ENCODE data around the gene EXOC3L1. TPM values are rescaled to one million over a fixed set of nuclear protein-coding genes. Genes with fewer than 3 reads are reported as not detected.

Gene EXOC3L1, protein sequence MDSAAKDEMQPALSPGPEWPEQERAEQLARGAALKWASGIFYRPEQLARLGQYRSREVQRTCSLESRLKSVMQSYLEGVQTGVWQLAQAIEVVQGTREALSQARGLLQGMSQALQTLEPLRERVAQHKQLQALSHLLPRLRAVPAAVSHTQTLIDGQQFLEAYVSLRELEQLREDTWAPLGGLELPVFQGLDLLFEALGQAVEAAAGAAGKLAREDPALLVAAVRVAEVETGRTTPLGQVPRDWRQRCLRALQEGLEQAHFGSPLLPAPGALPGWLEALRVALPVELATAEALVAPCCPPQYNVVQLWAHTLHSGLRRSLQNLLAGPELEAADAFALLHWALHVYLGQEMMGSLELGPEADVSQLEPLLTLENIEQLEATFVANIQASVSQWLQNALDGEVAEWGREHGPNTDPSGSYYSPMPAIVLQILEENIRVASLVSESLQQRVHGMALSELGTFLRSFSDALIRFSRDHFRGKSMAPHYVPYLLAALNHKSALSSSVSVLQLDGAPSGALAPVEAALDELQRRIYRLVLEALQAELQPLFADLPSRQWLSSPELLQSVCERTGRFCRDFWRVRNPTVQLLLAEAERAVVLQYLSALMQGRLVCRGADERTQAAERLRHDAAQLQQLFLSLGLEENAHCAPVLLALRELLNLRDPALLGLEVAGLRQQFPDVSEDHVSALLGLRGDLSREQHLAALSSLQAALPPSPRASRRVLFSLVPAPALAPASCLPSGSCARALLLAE
- 0.03 to 0.20 TPM (median 0.16 TPM) in 4 of 5 replicates, not detected in the other for total RNA-seq (2022; extraction: Qiagen RNA extraction)

DNA sequence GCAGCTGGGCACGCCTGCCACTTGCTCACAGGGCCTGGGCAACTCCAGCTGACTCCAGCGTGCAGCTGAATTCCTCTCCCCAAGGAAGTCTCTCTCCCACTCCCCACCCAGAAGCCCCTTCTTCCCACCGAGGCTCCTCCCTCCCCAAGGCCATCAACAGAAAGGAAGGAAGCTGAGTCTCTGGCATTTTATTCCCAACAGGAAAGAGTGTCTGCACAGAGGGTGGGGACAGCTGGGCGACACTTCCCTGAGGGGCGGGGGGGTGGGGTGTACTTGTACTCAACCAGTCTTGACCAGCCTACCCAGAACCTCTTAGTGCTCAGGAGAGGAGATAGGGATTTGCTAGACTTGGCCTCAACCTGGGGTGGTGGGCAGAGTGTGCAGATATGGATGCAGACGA is at the start of gene EXOC3L1:
TSS of gene EXOC3L1 (minus strand) at position 96 of the 400 bp plus-strand sequence. CDS start 460 bp downstream, outside the sequence.

DNA sequence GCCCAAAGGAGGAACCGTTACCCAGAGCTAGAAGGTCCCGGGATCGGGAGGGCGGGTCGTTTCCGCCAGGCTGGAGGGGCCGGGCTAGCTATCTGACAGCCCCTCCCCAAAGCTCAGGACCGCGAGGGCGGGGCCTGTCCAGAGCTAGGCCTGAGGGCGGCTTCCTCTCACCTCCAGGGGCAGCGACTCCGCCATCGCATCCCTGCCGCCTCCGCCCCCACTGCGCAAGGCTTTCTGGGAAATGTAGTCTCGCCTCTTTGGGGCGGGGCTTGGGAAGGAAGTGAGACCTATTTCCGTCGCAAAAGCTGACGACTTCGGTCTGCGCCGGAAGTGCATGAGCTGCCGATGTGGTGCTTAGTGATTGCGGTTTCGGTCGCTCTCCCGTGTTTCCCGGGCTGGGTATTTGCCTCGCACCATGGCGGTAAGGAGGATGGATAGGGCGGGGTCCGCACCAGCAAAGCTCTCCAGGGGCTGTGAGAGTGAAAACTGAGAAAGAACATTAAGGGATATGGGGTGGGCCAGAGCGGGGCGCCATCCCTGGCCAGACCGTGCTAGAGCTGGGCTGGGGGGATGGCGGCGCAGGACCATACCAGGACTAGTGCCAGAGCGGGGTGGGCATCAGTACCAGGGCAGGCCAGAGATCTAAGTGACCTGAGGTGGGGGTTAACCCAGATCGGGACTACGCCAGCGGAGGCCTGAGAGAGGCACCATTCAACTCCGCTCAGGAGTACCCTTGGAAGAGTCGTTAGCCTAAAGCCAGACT is 37.0 kb upstream of the EXOC3L1 start, which contains the start of gene TMEM208:
TSS of gene TMEM208 (plus strand) at position 327 of the 763 bp plus-strand sequence. CDS start at position 416, 89 bp downstream.

DNA sequence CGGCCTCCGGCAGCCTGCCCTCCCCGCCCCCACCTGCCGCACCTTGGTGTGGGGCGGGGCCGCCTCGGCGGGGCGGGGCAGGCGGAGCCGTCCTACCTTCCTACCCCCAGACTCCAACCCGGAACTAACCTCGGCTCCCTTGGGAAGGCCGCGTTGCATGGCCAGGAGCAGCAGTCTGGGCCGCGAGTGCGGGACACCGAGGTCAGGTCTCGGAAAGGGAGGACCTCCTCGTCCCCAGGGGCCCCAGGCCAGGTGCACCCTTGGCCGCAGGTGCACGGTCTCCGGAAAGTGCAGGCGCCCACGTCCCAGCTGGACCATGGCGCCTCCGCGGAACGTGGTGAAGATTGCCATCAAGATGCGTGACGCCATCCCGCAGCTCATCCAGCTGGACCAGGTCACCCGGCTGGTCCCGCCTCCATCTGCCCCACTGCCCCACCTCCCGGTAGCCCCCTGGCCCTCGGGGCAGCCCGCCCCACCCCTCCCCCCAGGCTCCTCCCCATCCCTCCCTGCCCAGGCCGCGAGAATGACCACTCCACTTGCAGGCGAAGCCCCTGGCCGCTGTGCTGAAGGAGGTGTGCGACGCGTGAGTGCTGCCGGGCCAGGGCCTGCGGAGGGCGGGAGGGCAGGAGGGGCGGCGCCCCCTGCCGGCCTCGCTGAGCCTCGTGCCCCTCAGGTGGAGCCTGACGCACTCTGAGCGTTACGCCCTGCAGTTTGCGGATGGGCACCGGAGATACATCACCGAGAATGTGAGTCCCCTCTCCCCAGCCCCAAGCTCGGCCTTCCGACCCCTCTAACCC is 9.3 kb upstream of the EXOC3L1 start, which contains the start of gene ELMO3:
TSS of gene ELMO3 (plus strand) at position 121 of the 797 bp plus-strand sequence. CDS start at position 317, 196 bp downstream.

DNA sequence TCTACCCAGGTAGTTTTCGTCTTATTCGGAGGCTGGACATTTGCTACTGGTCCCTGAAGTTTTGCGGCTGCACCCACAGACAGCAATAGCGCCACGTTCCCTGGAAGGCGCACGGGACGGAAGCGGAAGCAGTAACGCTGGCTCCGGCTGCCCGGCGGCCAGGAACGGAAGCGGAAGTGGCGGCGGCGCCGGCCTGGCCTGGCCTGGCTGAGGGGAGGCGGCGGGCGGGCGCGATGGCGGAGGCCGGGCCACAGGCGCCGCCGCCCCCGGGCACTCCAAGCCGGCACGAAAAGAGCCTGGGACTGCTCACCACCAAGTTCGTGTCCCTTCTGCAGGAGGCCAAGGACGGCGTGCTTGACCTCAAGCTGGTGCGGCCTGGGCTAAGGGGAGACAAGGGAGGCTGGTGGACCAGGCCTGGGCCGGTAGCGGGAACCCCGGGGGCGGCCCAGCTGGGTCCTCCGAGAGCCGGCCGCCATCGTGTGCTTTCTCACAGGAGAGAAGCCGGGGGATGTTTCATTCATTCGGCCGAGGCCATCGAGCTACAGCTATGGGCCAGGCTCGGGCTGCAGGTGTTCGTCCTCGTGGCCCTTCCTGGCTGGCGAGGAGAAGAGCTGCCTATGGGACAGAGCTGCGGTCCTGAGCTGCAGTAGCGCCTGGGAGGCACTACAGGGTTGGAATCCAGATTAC is 2.2 kb upstream of the EXOC3L1 start, which contains the start of gene E2F4:
TSS of gene E2F4 (plus strand) at position 161 of the 687 bp plus-strand sequence. CDS start at position 234, 73 bp downstream.

DNA sequence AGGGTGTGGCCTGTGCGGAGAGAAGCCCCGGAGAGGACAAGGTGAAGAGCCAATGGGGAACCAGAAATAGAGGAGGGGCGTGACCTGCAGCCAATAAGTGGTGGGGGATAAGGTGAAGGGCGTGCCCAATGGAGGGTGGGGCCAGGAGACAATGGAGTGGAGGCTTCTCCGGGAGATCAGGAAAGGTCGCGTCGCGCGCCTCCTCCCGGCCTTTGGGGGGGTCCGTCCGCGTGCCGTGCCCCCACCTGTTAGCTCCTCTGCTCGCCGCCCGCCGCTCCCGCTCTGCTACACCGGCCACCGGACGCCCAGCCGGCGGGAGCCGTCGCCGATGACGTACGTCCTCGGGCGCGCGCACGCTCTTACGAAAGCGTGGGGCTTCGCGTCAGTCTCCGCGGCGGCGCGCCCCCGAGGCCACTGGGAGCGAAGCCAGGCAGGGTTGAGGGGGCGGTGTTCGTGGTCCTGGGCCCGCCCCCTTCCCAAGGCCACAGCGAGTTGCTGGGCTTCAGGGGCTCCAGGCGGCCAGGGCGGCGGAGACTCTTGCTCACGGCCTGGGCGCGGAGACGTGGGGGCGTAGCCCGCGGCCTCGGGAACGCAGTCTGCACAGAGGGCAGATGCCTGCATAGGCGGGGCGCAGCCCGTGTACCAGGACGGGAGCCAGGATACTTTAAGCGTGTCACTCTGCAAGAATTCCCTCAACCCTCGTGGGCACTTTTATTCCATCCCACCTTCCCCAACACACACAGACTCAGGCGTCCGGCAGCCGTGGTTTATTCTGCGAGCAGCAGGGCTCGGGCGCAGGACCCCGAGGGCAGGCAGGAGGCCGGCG is 6.1 kb downstream of the EXOC3L1 start, which contains the start of gene MATCAP1:
TSS of gene MATCAP1 (minus strand) at position 337 of the 826 bp plus-strand sequence. CDS start 3,353 bp downstream, outside the sequence.

DNA sequence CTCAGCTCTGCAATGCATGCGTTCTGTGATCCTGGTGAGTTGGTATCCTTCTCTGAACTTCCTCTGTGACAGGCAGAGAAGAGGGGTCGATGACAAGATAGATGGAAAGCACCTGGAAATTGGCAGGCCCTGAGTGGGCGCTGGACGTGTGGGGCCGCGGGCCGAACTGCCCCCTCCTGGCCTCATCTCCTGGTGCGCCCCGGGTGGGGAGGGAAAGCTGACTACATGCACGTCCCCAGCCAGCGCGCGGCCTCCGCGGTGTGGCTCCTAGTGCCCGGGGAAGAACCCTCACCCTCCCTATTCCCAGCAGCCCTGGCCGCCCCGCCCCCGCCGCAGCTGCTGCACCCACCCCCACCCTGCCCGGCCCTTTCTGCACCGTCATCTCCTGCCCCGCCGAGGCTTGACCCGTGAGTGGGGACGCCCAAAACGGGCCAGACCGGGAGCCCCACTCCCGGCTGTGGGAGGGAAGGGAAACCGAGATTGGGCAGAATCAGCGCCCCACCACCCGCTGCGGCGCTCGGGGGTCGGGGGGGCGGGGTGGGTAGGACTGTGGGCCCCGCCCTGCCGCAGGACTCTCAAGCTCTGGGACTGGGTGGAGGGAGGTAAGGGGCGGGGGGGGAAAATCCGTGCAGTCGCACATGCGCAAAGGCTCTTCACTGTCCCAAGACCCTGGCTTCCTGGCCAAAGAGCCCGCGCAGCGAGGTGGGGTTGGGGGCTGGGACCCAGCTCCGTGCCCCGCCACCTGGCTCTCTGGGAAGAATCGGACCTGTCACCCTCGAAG is 19.6 kb downstream of the EXOC3L1 start, which contains the start of gene NOL3:
TSS of gene NOL3 (plus strand) at position 371 of the 781 bp plus-strand sequence.

DNA sequence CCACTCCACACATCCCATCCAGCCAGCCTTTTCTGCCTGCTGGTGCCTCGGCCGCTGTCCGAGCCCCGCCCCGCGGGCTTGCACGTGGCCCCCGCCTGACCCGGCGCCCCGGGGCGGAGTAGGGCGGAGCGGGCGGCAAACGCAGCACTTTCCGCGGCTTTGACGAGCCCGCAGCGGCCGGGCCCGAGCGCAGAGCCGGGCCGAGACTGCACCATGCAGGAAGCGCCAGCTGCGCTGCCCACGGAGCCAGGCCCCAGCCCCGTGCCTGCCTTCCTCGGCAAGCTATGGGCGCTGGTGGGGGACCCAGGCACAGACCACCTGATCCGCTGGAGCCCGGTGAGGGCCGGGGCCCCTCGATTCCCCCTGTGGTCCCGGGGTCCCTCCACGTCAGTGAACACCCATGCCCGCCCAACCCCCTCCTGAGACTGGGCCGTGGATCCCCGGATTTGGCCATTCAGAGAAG is 25.3 kb downstream of the EXOC3L1 start, which contains the start of gene HSF4:
TSS of gene HSF4 (plus strand) at position 147 of the 463 bp plus-strand sequence. CDS start at position 214, 67 bp downstream.

DNA sequence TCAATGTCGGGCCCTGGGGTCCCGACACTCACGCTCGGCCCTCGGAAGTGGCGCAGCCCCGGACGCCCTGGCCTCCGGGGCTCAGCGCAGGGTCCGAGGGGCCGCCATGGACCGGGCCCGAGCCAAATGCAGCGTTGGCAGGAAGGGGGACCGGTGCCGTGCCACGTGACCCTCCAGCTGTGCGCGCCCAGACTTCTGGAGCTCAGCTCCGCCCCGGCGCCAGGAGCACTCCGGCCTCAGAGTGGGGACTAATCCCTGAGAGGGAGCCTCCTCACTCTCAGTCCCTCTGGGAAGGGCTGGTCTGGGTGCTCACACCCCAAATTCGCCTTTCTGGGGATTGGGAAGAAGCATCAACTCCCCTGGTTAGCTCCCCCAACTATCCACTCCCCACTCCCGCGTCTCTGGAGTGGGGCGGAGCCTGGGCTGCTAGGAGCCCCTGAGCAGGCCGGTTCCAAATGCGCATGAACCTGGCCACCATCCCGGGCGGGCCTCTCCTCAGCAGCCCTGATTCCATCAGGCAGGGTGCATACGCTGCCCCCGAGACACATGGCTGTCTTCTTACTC is 39.0 kb downstream of the EXOC3L1 start, which contains the start of gene B3GNT9:
TSS of gene B3GNT9 (minus strand) at position 166 of the 564 bp plus-strand sequence. CDS start 513 bp downstream, outside the sequence.

Other genes with a start within 250 kb of the EXOC3L1 start
- 2.1 to 2.9 TPM (median 2.4 TPM) in 5 replicates for gene CES3, start 228.9 kb downstream of the EXOC3L1 start, total RNA-seq (2022; extraction: Qiagen RNA extraction)
- gene CES4A, start 201.5 kb downstream of the EXOC3L1 start, total RNA-seq (2022; extraction: Qiagen RNA extraction), result 2.9 to 4.9 TPM (median 4.0 TPM) in 5 replicates
- 53.5 to 68.5 TPM (median 55.2 TPM) in 5 replicates for gene CBFB, start 161.0 kb downstream of the EXOC3L1 start, total RNA-seq (2022; extraction: Qiagen RNA extraction)
- 23.9 to 26.8 TPM (median 25.0 TPM) in 5 replicates for gene PHAF1, start 80.2 kb downstream of the EXOC3L1 start, total RNA-seq (2022; extraction: Qiagen RNA extraction)
- gene B3GNT9, start 39.1 kb downstream of the EXOC3L1 start, total RNA-seq (2022; extraction: Qiagen RNA extraction), result 7.2 to 10.2 TPM (median 9.8 TPM) in 5 replicates
- gene TRADD, start 30.2 kb downstream of the EXOC3L1 start, total RNA-seq (2022; extraction: Qiagen RNA extraction), result 15.1 to 22.4 TPM (median 21.6 TPM) in 5 replicates
- gene FBXL8, start 30.2 kb downstream of the EXOC3L1 start, total RNA-seq (2022; extraction: Qiagen RNA extraction), result 7.6 to 9.9 TPM (median 8.5 TPM) in 5 replicates
- gene HSF4, start 25.4 kb downstream of the EXOC3L1 start, total RNA-seq (2022; extraction: Qiagen RNA extraction), result 8.5 to 17.5 TPM (median 14.0 TPM) in 5 replicates
- gene NOL3, start 19.6 kb downstream of the EXOC3L1 start, total RNA-seq (2022; extraction: Qiagen RNA extraction), result 87.9 to 116 TPM (median 113 TPM) in 5 replicates
- gene MATCAP1, start 6.2 kb downstream of the EXOC3L1 start, total RNA-seq (2022; extraction: Qiagen RNA extraction), result 5.2 to 9.2 TPM (median 6.3 TPM) in 5 replicates
- 85.7 to 108 TPM (median 104 TPM) in 5 replicates for gene E2F4, start 2.0 kb upstream of the EXOC3L1 start, total RNA-seq (2022; extraction: Qiagen RNA extraction)
- 0.80 to 1.7 TPM (median 1.5 TPM) in 5 replicates for gene ELMO3, start 9.0 kb upstream of the EXOC3L1 start, total RNA-seq (2022; extraction: Qiagen RNA extraction)
- 86.6 to 99.5 TPM (median 95.4 TPM) in 5 replicates for gene TMEM208, start 37.0 kb upstream of the EXOC3L1 start, total RNA-seq (2022; extraction: Qiagen RNA extraction)
- 35.1 to 58.4 TPM (median 51.7 TPM) in 5 replicates for gene FHOD1, start 57.3 kb upstream of the EXOC3L1 start, total RNA-seq (2022; extraction: Qiagen RNA extraction)
- 1.0 to 1.8 TPM (median 1.4 TPM) in 5 replicates for gene SLC9A5, start 58.8 kb upstream of the EXOC3L1 start, total RNA-seq (2022; extraction: Qiagen RNA extraction)
- 12.1 to 14.0 TPM (median 13.6 TPM) in 5 replicates for gene PLEKHG4, start 89.4 kb upstream of the EXOC3L1 start, total RNA-seq (2022; extraction: Qiagen RNA extraction)
- 0.09 to 0.34 TPM (median 0.19 TPM) in 5 replicates for gene KCTD19, start 136.6 kb upstream of the EXOC3L1 start, total RNA-seq (2022; extraction: Qiagen RNA extraction)
- 0.06 to 0.08 TPM (median 0.07 TPM) in 4 of 5 replicates, not detected in the other for gene LRRC36, start 136.7 kb upstream of the EXOC3L1 start, total RNA-seq (2022; extraction: Qiagen RNA extraction)
- gene TPPP3, start 203.4 kb upstream of the EXOC3L1 start, total RNA-seq (2022; extraction: Qiagen RNA extraction), result 8.4 to 16.1 TPM (median 13.5 TPM) in 5 replicates
- gene ZDHHC1, start 226.3 kb upstream of the EXOC3L1 start, total RNA-seq (2022; extraction: Qiagen RNA extraction), result 4.2 to 7.1 TPM (median 6.6 TPM) in 5 replicates
- gene HSD11B2, start 241.0 kb upstream of the EXOC3L1 start, total RNA-seq (2022; extraction: Qiagen RNA extraction), result 2.1 to 2.7 TPM (median 2.1 TPM) in 5 replicates